HL-60/S4 (cell line): ENCODE measurements around the gene CENPN.

ENCODE experiments used
- in situ Hi-C: fragments of 300-500 bp; cut with MboI; formaldehyde crosslinking; loops from 2 replicates; pipeline ENCODE4 v1.14.3; 2022; ENCODE audit warnings: low sequenced_read_pairs

Gene CENPN

GRCh38 chr16:81006813-81007695 is at the start of gene CENPN, which contains the start of gene CMC2:
Gene CENPN, plus strand, starts transcription at chr16:81007214. Its CDS starts 4,726 bp downstream, at chr16:81011940.
Gene CMC2, minus strand, starts transcription at chr16:81006885. Its CDS starts 9,491 bp downstream, at chr16:80997394.
- in situ Hi-C loops = no loop called here

DNA sequence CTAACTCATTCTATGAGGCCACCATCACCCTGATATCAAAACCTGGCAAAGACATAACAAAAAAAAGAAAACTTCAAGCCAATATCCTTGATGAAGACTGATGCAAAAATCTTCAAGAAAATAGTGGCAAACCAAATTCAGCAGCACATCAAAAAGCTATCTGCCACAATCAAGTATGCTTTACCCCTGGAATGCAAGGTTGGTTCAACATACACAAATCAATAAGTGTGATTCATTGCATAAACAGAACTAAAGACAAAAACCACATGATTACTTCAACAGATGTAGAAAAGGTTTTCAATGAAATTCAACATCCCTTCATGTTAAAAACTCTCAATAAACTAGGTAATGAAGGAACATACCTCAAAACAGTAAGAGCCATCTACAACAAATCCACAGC is 48.7 kb upstream of the CENPN start:
- in situ Hi-C loops = no loop called here

GRCh38 chr16:80962879-80963278 is 44.1 kb upstream of the CENPN start:
- in situ Hi-C loops = no loop called here

DNA sequence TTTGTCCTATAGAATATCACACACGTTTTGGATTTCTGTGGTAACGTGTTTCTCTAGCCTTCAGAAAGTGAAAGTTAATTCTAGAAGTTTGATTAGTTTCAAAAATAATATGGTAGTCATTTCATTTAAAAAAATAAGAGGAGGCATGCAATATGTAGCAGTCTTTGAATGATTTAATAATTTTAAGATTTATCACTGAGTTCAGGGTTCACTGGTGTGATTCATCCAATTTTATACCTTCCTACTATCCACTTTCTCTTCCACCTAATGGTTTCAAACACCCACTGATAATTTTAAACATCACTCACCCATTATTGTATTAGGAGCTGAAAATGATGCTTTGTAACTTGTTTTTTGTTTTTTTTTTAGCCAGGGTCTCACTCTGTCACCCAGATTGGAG is 42.7 kb upstream of the CENPN start:
- in situ Hi-C loops = no loop called here

GRCh38 chr16:80966617-80967016 is 40.4 kb upstream of the CENPN start:
- in situ Hi-C loops = no loop called here

GRCh38 chr16:80968386-80969113 is 38.5 kb upstream of the CENPN start:
- in situ Hi-C loops = no loop called here

GRCh38 chr16:80969114-80969484 is 37.9 kb upstream of the CENPN start:
- in situ Hi-C loops = no loop called here

DNA sequence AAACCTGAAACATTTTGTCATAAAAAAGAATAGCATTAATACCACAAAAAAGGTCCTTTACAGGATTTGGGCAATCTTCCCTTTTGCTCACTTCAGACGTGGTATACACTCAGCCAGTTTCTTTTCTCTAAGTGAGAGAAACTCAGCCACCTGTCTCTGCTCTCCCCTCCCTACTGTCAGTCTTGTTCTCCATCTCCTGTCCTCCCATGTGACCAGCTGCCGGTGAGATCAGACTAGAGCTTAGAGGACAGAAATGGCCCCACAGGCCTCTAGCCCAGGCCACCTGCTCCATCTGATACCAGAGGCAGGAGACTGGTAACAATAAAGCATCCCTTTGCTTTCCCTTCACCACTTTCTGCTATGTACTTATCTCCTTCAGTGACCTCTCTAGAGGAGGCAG is 35.2 kb upstream of the CENPN start:
- in situ Hi-C loops = no loop called here

GRCh38 chr16:80972611-80973010 is 34.4 kb upstream of the CENPN start:
- in situ Hi-C loops = no loop called here

- in situ Hi-C loops = no loop called here
These were observed 33.0 kb upstream of the CENPN start for GRCh38 chr16:80973991-80974390.

DNA sequence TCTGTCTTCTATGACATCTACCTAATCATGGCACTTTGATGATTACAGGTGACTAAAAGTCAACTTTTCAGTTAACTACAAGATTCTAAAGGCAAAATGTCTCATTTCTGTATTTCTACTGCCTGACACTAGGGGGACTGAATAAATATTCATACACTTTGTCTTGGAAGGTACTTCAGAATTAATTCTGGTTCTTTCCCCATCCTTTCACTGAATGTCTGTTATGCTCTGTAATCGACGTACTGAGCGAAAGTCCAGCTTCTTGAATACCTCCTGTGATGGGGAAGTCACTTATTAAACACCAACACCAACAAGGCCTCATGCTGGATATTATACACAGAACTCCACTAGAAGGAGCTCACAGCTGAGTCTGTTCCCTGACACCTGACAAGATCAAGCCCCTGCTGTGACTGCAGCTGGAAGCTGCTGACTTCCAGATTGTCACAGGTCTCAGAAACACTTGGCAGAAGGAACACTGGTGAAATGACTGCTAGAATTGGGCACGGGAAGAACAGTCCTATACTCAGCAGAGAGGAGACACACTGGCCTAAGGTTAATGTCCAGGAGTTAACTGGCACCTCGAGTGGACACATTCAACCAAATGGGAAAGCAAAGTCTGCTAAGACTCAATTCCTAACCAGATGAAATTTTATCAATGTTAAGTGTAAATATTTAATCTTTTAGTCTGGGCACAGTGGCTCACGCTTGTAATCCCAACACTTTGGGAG is 32.2 kb upstream of the CENPN start:
- in situ Hi-C loops = no loop called here

DNA sequence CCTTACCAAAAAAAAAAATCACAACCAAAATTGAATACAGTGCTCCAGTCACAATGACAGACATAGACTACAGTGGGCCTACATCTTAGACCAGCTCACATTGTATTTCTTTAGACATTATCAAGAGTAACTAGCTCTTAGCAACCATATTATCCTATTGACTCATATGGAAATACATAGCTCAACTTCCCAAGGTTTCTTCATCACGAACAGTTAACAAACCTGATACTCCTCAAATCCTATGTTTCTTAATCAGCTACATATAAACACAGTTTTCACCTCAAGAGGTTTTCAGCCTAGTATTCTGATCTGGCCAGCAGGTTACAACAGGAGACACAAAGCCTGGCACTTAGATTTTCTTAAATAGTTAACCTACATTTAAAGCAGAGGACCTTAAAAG is 30.1 kb upstream of the CENPN start:
- in situ Hi-C loops = no loop called here

- in situ Hi-C loops = no loop called here
These were observed 25.9 kb upstream of the CENPN start for GRCh38 chr16:80981103-80981502.

DNA sequence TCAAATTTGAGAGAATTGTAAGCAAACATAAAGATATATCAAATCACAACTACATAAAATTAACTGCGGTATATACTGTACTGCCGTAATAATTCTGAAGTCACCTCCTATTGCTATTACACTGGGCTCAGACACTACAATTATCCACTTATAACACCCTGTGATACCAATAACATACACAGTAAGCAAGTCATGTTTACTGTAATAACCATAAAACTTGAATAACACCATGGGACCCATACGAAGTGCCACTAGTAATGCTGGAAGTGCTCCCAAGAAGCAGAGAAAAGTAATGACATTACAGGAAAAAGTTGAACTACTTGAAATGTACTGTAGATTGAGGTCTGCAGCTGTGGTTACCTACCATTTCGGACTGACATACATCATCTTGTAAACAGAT is 24.4 kb upstream of the CENPN start:
- in situ Hi-C loops = no loop called here

DNA sequence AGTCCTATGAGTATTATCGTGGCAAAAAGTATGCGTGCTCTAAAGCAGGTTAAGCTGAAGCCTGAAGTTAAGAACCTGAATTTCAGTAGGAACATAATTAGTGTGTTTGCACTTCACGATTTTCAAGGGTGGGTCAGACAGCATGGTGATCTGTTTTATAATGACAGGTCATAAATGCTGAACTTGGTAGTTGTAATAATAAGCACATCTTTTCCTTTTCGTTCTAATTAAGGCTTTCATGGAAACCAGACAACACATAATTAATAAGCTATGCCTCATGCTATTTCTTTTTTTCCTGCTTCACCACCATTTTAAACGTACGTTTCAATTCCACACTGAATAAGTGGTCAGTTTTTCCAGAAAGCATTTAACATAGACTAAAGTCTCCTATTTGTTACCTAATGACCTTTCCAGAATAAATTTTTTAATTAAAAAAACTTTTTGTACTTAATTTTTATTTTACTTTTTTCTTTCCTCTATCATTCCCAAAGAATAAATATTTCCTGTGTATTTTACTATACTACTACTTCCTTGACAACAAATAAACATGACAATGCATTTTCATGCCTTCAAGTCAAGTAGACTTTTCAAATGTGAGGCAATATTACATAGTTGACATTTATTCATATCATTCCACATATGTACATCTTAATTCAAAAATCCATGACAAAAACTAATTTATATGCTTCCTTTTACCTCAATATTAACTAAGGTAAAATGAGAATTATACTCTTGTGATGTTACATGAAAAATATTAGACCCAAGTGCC is 22.7 kb upstream of the CENPN start:
- in situ Hi-C loops = no loop called here

DNA sequence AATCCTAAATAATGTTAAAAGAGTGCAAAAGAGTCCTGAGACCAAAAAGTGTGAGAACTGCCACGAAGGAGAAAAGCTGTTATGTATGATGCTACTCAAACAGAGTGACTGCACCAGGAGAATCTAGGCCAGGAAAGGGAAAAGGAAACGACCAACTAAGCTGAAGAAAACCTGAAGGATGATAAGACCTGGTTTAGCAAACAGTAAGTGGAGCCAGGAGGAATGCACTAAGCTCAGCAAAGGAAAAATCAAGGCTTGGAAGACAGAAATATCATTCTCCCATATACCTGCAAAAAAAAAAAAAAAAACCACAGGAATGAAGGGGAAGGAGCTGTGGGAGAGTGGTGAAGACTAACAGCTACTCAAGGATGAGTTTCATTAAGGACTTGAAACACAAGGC is 21.4 kb upstream of the CENPN start:
- in situ Hi-C loops = no loop called here

DNA sequence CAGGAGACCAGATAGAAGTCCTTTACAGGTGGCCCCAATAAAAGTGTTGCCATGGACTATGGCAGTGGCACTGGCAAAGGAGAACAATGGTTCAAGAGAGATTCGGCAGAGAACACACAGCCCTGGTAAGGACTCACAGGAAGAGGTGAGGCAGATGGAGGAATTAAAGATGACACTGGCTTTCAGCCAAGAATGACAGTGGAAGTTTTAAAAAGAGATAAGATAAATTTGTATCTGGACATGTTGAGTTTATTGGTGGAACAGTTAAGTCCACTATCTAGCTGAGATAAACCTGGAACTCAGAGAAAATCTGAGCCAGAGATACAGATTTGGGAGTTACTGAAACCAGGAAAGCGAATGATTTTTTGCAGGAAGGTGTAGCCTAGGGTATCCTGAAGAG is 20.5 kb upstream of the CENPN start:
- in situ Hi-C loops = no loop called here

DNA sequence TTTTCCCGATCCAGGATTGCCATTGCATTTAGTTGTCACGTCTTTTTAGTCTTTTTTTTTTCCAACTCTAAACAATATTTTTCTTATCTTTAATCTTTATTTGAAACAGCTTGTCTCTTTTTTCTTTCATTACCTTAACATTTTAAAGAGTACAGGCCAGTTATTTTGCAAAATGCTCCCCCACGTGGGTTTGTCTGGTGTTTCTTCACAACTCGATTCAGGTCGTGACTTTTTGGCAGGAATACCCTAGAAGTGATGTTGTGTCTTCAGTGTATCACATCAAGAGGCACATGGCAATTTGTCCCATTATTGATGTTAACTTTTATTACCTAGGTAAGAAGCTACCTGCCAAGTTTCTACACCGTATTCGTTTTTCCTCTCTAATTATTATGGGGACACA is 18.3 kb upstream of the CENPN start:
- in situ Hi-C loops = no loop called here

DNA sequence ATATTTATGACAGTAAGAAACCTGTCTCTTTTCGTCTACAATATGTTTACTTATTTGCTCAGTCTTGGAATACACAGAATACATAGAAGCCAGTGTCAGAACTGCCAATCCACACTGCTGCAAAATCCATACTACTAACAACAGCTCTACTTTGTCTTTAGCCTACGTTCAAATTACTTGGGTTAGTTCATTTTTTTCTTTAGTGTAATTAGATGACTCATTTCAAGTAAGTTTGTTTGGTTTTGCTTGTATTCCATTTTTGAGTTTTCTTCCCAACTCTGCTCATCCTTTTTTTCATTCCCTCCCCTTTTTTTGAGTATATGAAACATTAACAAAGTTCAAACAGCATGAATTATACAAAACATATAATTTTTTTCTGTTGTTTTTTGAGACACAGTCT is 17.2 kb upstream of the CENPN start:
- in situ Hi-C loops = no loop called here

GRCh38 chr16:80990577-80990976 is 16.4 kb upstream of the CENPN start:
- in situ Hi-C loops = no loop called here

DNA sequence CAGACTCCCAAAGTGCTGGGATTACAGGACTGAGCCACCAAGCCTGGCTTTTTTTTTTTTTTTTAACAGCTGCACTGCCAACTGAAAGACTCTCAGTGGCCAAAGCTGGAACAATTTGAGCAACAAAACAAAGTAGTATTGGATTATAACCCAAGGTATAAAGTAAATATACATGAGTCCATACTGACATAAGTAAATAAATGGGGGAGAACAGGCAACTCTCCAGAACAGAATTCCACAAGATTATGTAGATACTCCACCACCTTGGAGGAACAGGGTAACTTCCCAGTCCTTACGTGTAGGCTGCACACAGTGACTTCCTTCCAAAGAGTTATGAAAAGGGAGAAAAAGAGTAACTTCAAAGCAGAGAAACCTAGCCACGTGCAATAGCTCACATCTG is 16.0 kb upstream of the CENPN start:
- in situ Hi-C loops = no loop called here
